Stimulated activated CD8-positive, alpha-beta memory T cell treated with anti-CD3 and anti-CD28 coated beads, Interleukin-12 subunit alpha, Interleukin-12 subunit beta, amount 100 ng/mL, for 4 hours (primary cell): ENCODE data around the gene SF3B3.
"Not testable (repeated sequence)": the region's sequence is repeated elsewhere in the genome, so short reads cannot be mapped to it uniquely, and the experiment has no call there.

Experiments used
- DNase-seq: peaks from one replicate; pipeline ENCODE4 v3.0.0-alpha.2; 2020; ENCODE audit warnings: low read depth

The SF3B3 gene

DNA sequence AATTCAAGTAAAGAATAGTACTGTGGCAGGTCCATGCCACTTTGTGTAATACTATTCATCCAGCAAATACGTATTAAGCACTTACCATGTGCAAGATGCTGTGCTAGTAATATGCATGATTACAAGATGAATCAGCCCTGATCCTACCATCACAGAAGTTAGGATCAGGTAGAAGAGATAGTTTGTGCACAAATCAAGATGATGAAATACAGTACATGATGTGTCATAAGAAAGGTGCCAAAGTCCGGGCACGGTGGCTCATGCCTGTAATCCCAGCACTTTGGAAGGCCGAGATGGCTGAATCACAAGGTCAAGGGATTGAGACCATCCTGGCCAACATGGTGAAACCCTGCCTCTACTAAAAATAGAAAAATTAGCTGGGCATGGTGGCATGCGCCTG, 11.2 kb upstream of the SF3B3 start:
- no peak for DNase-seq

DNA sequence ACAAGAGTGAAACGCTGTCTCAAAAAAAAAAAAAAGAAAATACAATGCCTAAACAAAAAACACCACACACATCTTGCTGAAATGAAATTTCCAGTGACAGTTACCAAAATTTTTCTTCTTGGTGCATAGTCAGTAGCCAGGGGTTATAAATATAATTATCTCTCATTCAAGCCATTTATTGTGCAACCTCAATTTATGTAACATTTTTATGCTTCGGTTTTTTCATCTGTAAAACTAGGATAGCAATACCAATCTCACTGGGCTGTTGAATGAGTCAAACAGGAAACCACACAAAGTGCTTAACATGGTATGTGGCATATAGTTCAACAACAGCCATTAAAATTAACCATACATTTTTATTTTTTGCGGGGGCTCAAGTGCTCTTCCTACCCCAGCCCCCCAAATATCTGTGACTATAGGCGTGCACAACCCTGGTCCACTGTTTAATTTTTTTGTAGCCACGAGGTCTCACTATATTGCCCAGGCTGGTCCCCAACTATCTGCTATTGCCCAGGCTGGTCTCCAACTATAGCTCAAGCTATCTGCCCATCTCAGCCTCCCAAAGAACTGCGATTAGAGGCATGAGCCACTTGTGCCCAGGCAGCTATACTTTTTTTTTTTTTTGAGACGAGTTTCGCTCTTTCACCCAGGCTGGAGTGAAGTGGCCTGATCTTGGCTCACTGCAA, 2.9 kb upstream of the SF3B3 start:
- DNase-seq = no peak

DNA sequence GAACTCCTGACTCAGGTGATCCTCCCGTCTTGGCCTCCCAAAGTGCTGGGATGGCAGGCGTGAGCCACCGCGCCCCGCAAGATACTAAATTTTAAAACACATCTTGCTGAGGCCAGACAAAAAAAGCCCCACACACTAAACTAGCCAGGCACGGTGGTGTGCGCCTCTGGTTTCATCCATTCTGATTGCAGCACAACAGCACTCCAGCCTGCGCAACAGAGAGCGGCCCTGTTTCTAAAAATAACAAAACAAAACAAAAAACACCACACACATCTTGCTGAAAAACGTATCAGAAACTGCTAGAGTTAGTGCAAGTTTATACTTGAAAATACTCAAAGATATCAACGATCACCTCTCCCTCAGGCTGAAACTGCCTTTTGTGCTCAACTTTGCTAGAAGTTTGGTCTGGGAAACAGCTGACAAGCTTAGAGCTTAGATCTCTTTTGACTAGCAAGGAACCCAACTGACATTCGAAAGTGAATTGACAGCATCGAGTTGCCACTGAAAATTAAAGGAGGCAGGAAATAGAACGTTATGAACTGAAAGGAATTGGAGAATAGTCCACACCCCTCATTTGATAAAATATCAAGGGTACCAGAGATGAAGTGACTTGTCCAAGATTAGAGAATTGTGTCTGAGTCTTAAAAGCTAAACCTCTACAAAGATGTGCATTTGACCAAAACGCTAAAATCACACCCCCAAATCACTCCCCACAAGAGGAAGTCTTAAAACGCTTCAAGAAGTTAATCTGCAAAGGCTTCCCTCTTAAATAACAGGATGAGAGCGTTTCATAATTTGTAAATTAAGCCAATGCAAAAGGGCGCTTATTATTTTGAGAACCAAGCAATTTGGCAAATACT, 1.2 kb upstream of the SF3B3 start:
- no peak for DNase-seq

DNA sequence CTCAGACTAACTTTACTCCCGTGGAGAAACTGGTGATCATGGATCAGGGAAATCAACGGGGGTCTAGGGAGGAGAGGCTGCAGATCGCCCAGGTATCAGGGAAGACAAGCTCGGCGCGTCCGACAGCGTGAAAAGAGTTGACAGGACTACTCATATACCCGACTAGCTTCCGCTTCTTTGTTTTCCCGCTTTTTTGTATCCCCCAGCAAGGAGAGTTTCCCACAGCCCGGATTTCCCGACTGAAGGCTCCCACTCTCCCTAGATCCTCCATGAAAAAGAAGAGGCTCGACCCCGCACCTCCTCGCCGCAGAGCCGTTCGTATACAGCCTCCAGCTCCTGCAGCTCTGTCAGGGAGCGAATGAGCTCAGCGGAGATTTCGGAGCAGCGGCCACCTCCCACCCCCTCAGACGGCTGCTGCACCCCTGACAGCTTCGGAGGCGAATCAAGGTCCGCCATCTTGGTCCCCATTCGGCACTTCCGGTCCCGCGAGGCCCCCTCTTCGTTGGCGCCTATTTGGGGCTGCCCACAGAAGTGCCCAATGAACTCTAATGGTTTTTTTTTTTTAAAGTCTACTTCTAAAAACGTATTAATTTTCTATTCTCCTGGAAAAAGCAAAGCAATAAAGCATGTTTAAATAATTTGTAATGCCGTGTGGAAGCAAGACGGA, 407 bp upstream of the SF3B3 start, which contains the start of gene COG4:
COG4 (minus strand) TSS at position 479 of the 667 bp plus-strand sequence; CDS start at position 468, 11 bp downstream.
- DNase-seq = peak; percentile 81

DNA sequence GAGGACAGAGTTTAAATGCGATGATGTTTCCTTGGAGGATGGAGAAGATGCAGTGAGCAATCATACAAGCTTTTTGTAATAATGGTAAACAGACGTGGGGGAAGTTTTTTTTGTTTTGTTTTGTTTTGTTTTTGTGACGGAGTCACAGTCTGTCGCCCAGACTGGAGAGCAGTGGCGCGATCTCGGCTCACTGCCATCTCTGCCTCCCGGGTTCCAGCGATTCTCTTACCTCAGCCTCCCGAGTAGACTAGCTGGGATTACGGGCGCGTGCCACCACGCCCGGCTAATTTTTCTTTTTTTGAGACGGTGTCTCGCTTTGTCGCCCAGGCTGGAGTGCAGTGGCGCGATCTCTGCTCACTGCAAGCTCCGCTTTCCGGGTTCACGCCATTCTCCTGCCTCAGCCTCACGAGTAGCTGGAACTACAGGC, 796 bp downstream of the SF3B3 start:
- not testable (repeated sequence) for DNase-seq

DNA sequence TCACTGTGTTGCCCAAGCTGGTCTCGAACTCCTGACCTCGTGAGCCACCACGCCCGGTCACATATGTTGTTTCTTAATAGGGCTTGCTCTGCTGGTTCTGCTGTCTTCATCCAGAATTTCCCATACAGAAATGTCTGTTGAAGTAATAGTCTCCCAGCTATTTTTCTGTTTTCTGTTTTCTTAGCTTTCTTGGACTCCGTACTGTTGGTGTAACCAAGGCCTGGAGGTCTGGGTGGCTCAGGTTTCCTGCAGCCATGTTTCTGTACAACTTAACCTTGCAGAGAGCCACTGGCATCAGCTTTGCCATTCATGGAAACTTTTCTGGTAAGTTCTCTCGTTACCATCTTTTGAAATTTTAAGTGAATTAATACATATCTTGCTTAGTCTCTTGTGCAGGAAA, 2.8 kb downstream of the SF3B3 start:
- no peak for DNase-seq

DNA sequence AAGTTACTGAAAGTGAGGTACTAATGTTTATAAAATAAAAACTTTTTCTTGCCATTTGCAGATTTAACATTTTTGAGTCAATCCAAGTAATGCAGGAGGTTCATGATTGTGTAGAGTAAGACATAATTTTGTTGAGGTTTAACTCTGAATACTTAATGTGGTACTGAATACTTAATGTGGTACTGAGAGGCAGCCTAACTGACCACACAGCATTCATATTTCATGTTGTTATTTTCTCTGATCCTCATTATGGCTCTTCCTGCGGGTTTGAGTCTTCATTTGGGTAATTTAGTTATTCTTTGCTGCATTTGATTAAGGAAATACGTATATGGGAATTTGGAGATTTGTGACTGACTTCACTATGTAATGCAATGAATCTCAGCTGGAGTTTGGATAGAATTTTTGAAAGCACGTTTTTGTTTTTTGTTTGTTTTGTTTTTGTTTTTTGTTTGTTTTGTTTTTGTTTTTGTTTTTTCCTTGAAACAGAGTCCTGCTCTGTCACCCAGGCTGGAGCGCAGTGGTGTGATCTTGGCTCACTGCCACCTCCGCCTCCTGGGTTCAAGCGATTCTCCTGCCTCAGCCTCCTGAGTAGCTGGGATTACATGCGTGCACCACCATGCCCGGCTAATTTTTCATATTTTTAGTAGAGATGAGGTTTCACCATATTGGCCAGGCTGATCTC, 3.8 kb downstream of the SF3B3 start:
- no peak for DNase-seq

DNA sequence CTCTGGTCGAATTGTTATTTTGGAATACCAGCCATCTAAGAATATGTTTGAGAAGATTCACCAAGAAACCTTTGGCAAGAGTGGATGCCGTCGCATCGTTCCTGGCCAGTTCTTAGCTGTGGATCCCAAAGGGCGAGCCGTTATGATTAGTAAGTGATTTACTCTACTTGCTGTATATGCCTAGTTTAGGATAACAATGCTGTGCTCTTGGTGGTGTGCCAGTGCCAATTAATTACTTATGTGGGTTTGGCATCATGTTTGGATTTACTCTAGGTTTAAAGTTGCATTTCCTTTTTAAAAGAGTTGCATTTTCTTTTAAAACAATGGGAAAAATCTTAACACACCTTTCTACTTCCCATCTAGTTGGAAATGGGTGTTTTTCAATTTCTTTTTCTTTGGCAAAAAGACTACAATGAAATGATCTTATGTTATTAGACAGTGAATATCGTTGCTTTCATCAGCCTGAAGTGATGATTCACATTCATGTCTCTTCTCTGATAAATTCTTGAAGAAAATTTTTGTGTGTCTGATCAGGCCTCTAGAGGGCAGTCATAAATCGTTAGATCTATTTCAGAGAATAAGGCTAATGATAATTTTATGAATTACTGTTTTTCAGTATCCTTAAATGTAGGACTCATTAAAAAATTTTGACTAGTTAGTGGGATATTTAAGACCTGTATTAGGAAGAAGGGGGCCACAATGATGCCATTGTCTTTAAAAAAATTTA, 5.6 kb downstream of the SF3B3 start:
- no peak for DNase-seq

DNA sequence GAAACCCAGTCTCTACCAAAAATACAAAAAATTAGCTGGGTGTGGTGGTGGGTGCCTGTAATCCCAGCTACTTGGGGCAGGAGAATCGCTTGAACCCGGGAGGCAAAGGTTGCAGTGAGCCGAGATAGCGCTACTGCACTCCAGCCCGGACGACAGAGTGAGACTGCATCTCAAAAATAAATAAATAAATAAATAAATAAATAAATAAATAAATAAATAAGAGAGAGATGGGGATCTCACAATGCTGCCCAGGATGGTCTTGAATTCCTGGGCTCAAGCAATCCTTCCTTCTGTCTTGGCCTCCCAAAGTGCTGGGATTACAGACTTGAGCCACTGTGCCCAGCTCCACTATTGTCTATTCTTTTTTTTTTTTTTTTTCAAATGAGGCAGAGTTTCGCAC, 6.3 kb downstream of the SF3B3 start:
- DNase-seq = not testable (repeated sequence)

DNA sequence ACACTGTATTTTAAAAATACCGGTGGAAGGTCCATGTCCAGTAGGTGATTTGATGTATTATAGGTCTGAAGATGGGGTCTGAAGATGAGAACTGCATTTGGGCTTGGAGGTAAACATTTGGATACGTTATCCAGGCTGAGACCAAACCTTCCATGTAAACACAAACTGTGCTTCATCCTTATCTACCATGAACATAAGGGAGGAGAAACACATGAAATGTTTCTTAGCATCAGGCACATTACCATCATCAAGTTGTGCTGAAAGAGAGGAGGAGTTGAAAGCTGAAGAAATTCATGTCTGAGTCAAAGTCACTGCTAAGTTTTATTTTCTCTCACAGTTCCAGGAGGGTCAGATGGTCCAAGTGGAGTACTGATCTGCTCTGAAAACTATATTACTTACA, 11.4 kb downstream of the SF3B3 start:
- no peak for DNase-seq

DNA sequence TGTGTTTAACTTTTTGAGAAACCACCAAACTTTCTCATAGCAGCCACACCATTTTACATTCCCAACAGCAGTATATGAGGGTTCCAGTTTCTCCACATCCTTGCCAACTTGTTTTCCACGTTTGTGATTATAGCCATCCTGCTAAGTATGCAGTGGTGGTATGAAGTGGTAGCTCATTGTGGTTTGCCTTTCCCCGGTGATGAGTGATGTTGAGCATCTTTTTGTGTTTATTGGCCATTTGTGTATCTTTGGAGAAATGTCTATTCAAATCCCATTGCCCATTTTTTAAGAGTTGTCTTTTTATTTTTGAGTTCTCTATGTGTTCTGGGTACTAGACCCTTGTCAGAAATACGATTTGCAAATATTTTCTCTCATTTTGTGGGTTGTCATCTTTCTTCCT, 17.4 kb downstream of the SF3B3 start:
- DNase-seq = no peak

DNA sequence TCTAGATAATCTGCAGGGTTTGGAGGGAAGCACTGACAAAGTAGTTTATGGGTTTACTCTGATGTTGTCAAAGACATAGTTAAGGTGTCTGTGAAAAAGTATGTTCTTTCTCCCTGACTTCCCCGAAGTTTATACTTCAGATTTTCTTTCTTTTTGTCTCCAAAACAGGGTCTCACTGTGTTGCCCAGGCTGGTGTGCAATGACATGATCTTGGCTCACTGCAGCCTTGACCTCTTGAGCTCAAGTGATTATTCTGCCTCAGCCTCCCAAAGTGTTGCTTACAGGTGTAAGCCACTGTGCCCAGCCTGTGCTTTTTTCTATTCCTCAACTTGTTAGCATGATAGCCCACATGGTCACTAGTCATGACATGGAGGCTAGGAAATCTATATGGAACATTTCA, 20.9 kb downstream of the SF3B3 start:
- no peak for DNase-seq

DNA sequence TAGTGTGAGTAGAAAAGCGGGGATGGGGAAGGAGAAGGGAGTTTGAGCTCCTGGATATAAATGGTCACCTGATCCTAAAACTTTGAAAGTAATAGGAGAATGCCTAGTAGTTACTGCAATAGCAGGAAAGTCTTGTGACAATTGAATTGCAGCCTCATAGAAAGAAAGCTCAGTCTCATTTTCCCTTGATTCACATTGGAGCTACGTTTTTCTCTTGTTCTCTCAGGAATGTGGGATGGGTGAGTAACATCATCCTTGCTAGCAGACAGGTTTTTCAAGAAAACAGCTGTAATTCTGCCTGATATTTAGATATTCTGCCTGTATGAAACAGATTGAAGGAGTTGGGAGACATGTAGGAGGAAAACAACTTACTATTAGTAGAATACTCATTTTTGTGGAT, 25.3 kb downstream of the SF3B3 start:
- DNase-seq = no peak

DNA sequence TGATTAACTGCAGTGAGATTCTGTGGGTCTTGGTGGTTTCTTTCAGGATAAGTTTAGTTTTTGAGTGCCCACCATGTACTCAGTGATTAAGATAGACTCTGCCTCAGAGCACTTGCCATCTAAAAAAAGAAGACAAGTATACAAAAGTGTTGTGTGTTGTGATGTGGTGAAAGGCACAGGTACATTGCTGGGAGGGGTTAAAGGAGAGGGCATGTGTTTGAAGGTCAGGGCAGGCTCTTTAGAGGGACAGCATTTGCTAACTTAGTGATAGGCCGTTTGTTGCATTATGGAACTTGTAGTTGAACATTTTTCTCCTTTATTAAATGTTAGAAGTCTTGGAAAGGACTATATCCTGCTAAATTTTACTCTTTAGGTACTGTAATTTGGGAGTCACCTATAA, 26.5 kb downstream of the SF3B3 start:
- DNase-seq = no peak

DNA sequence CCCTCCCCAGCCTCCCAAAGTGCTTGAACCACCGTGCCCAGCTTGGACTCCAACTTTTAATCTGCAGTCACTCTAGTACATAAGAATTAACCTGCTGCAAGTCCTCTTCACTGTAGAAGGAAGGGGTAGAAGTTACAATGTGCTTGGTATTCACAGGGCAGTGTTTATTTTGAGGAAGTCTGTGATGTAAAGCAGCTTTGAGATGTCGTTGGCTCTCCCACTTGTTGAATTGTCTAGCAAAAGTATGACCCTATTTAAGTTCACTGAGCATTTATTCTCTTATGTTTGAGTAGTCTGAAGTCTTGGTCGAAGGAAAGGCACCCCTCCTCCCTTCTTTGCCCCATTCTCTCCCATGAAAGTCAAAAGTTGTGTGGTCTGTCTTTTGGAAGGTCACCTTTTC, 28.2 kb downstream of the SF3B3 start:
- no peak for DNase-seq

DNA sequence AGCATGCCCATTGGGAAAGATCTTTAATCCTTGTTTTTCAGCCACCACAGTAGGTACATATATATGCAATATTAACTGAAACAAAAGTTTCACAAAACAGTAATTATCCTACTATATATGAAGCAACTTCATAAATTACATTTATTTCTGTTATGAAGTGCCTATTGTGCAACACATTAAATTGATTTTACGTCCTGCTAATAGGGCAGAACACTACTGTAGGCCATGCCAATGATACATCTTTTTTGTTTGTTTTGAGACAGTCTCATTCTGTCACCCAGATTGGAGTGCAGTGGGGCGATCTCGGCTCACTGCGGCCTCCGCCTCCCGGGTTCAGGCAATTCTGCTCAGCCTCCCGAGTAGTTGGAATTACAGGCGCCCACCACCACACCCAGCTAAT, 29.1 kb downstream of the SF3B3 start:
- no peak for DNase-seq

DNA sequence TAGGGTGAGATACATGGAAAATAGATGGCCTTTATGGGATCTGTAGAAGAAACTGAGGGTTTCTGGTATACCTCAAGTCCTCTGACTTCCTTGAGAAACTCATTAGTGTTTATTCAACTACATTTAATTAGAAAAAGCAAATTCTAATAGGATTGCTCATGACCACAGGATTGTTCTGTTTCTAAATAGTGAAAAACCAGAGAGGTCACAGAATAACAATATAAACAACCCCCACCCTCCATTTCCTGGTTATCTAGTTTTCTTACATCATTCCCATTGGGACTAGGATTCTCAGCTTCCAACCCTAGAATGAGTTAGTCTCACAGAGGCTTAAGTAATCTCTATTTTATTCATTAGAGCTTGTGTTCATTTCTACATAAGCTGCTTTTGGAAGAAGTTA, 30.0 kb downstream of the SF3B3 start:
- no peak for DNase-seq

DNA sequence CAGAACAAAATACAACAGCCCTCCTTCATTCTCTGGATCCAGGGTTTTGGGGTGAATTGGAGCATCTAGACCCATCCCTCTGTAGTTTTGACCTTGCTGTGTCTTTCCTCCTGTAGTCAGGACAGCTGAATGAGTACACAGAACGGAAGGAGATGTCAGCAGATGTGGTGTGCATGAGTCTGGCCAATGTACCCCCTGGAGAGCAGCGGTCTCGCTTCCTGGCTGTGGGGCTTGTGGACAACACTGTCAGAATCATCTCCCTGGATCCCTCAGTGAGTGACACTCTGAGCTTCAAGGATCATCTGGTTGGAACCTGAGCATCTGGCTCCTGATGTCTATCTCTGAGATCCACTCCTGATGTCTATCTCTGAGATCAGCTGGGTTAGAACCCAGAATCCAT, 32.4 kb downstream of the SF3B3 start:
- DNase-seq = no peak

DNA sequence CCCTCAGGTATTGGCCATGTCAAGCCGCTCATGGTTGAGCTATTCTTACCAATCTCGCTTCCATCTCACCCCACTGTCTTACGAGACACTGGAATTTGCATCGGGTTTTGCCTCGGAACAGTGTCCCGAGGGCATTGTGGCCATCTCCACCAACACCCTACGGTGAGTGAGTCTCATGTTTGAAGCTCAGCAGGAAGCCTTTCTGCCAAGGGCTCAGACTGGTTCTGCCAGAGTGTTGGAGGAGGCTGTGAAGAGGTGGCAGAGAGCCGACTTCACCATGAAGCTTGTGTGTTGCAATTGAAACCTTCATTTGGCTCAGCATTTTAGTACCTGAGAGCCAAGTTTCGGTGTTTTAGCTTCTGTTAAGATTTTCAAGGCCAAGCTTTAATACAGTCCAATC, 38.0 kb downstream of the SF3B3 start:
- DNase-seq = no peak

DNA sequence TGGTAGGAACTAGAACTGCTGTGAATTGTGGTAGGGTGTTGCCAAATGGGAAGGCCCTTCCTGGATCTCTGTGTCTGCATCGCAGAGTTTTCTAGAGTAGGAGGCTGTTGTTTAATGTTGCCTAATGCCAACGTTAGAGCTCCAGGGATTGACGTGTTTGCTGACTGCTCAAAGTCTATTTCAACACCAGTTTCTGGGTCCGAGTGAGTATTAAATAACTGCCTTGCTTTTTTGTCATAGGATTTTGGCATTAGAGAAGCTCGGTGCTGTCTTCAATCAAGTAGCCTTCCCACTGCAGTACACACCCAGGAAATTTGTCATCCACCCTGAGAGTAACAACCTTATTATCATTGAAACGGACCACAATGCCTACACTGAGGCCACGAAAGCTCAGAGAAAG, 40.0 kb downstream of the SF3B3 start:
- no peak for DNase-seq

DNA sequence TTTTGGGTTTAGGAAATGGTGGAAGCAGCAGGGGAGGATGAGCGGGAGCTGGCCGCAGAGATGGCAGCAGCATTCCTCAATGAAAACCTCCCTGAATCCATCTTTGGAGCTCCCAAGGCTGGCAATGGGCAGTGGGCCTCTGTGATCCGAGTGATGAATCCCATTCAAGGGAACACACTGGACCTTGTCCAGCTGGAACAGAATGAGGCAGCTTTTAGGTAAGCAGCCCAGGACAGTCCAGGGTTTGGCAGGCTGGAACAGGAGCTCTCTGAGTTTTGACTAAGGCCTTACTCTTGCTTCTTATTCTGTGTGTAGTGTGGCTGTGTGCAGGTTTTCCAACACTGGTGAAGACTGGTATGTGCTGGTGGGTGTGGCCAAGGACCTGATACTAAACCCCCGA, 41.4 kb downstream of the SF3B3 start:
- no peak for DNase-seq
